ENCODE measurements around the gene TLE2.

The TLE2 gene

GRCh38 chr19:3073159-3073563 is 44.1 kb upstream of the TLE2 start:
- Histone ChIP-seq H3K4me1 (ENCODE audit: insufficient read depth, low read length) (peaks cover 15% of the 10 kb centered on the region), H3K27ac (ENCODE audit: low read length) (no peak overlapping the region), H3K9me3 (ENCODE audit: insufficient read depth, low read length, severe bottlenecking) (no peaks in the 10 kb centered on the region), H3K9ac (ENCODE audit: low read depth, low read length) (no peak overlapping the region), H3K27me3 (ENCODE audit: insufficient read depth, low read length, poor library complexity) (no peaks in the 10 kb centered on the region), H4K20me1 (ENCODE audit: insufficient read depth, low read length) (no peaks in the 10 kb centered on the region), H3K36me3 (ENCODE audit: insufficient read depth, low read length) (no peaks in the 10 kb centered on the region), H3K4me2 (ENCODE audit: insufficient read depth, low read length) (no peak overlapping the region), H3K79me2 (ENCODE audit: insufficient read depth, low read length) (no peaks in the 10 kb centered on the region), H2AFZ (ENCODE audit: low read depth, low read length) (no peak overlapping the region), H3K4me3 (ENCODE audit: low read depth in 1 of 2, low read length in 2 of 2) (no peak overlapping the region)
- no peak for ATAC-seq (ENCODE audit: insufficient read depth, low read depth)
- no peak for DNase-seq
- TF ChIP-seq CTCF (IDR thresholded peaks at IDR 0.05; ENCODE audit: borderline replicate concordance, extremely low read depth, low read length, poor library complexity, severe bottlenecking) (no peak), EZH2 (IDR thresholded peaks at IDR 0.05; ENCODE audit: borderline replicate concordance, low read depth, low read length, severe bottlenecking) (no peak)

- TF ChIP-seq EZH2 (IDR thresholded peaks at IDR 0.05; ENCODE audit: borderline replicate concordance, low read depth, low read length, severe bottlenecking) = no peak
- no peak for TF ChIP-seq CTCF (IDR thresholded peaks at IDR 0.05; ENCODE audit: borderline replicate concordance, extremely low read depth, low read length, poor library complexity, severe bottlenecking)
- Histone ChIP-seq H3K4me2 (ENCODE audit: insufficient read depth, low read length) (no peak overlapping the region), H3K27ac (ENCODE audit: low read length) (no peak overlapping the region), H4K20me1 (ENCODE audit: insufficient read depth, low read length) (no peaks in the 10 kb centered on the region), H3K4me3 (ENCODE audit: low read depth in 1 of 2, low read length in 2 of 2) (no peak overlapping the region), H2AFZ (ENCODE audit: low read depth, low read length) (no peak overlapping the region), H3K27me3 (ENCODE audit: insufficient read depth, low read length, poor library complexity) (no peaks in the 10 kb centered on the region), H3K9me3 (ENCODE audit: insufficient read depth, low read length, severe bottlenecking) (no peaks in the 10 kb centered on the region), H3K4me1 (ENCODE audit: insufficient read depth, low read length) (peaks cover 15% of the 10 kb centered on the region), H3K79me2 (ENCODE audit: insufficient read depth, low read length) (no peaks in the 10 kb centered on the region), H3K36me3 (ENCODE audit: insufficient read depth, low read length) (no peaks in the 10 kb centered on the region), H3K9ac (ENCODE audit: low read depth, low read length) (no peak overlapping the region; the same call in 1 of the 2 replicates)
- DNase-seq = no peak
- no peak for ATAC-seq (ENCODE audit: insufficient read depth, low read depth)
Observed at GRCh38 chr19:3071768-3072167, 42.7 kb upstream of the TLE2 start.

GRCh38 chr19:3068071-3068470 is 39.0 kb upstream of the TLE2 start:
- DNase-seq (no peak), ATAC-seq (ENCODE audit: insufficient read depth, low read depth) (no peak)
- no peaks in the 10 kb centered on the region for H4K20me1 ChIP-seq (ENCODE audit: insufficient read depth, low read length)
- peaks cover 13% of the 10 kb centered on the region for H3K4me1 ChIP-seq (ENCODE audit: insufficient read depth, low read length)
- H3K9me3 ChIP-seq (ENCODE audit: insufficient read depth, low read length, severe bottlenecking) = no peaks in the 10 kb centered on the region
- H3K27ac ChIP-seq (ENCODE audit: low read length) = no peak overlapping the region
- H3K79me2 ChIP-seq (ENCODE audit: insufficient read depth, low read length) = peaks cover 3% of the 10 kb centered on the region
- H3K4me2 ChIP-seq (ENCODE audit: insufficient read depth, low read length) = no peak overlapping the region
- no peak for TF ChIP-seq CTCF (IDR thresholded peaks at IDR 0.05; ENCODE audit: borderline replicate concordance, extremely low read depth, low read length, poor library complexity, severe bottlenecking)
- no peak for TF ChIP-seq EZH2 (IDR thresholded peaks at IDR 0.05; ENCODE audit: borderline replicate concordance, low read depth, low read length, severe bottlenecking)
- no peak overlapping the region for H3K9ac ChIP-seq (ENCODE audit: low read depth, low read length)
- no peaks in the 10 kb centered on the region for H3K27me3 ChIP-seq (ENCODE audit: insufficient read depth, low read length, poor library complexity)
- H2AFZ ChIP-seq (ENCODE audit: low read depth, low read length) = no peak overlapping the region
- no peak overlapping the region for H3K4me3 ChIP-seq (ENCODE audit: low read depth in 1 of 2, low read length in 2 of 2)
- H3K36me3 ChIP-seq (ENCODE audit: insufficient read depth, low read length) = no peaks in the 10 kb centered on the region

- H3K27ac ChIP-seq (ENCODE audit: low read length) = no peak overlapping the region
- H3K4me3 ChIP-seq (ENCODE audit: low read depth in 1 of 2, low read length in 2 of 2) = no peak overlapping the region
- ATAC-seq (ENCODE audit: insufficient read depth, low read depth) = no peak
- TF ChIP-seq EZH2 (IDR thresholded peaks at IDR 0.05; ENCODE audit: borderline replicate concordance, low read depth, low read length, severe bottlenecking) = no peak
- no peak for TF ChIP-seq CTCF (IDR thresholded peaks at IDR 0.05; ENCODE audit: borderline replicate concordance, extremely low read depth, low read length, poor library complexity, severe bottlenecking)
- no peaks in the 10 kb centered on the region for H3K27me3 ChIP-seq (ENCODE audit: insufficient read depth, low read length, poor library complexity)
- H3K9ac ChIP-seq (ENCODE audit: low read depth, low read length) = no peak overlapping the region
- H3K4me1 ChIP-seq (ENCODE audit: insufficient read depth, low read length) = peaks cover 18% of the 10 kb centered on the region
- no peak overlapping the region for H3K4me2 ChIP-seq (ENCODE audit: insufficient read depth, low read length)
- peaks cover 8% of the 10 kb centered on the region for H3K79me2 ChIP-seq (ENCODE audit: insufficient read depth, low read length)
- no peaks in the 10 kb centered on the region for H3K9me3 ChIP-seq (ENCODE audit: insufficient read depth, low read length, severe bottlenecking)
- H4K20me1 ChIP-seq (ENCODE audit: insufficient read depth, low read length) = no peaks in the 10 kb centered on the region
- no peak for DNase-seq
- no peak overlapping the region for H2AFZ ChIP-seq (ENCODE audit: low read depth, low read length)
- no peaks in the 10 kb centered on the region for H3K36me3 ChIP-seq (ENCODE audit: insufficient read depth, low read length)
Observed at GRCh38 chr19:3067563-3067962, 38.5 kb upstream of the TLE2 start.

Data from DND-41 (cell line).